Measurements from ENCODE around the gene CEACAM5.

Gene CEACAM5

GRCh38 chr19:41708481-41708880 is at the start of gene CEACAM5:
Gene CEACAM5 (plus strand): TSS chr19:41708626. CDS start chr19:41708732, 106 bp downstream.
- DNase-seq (ENCODE audit: low spot score), result no peak

GRCh38 chr19:41666075-41666474 is 42.4 kb upstream of the CEACAM5 start:
- DNase-seq (ENCODE audit: low spot score), result no peak

GRCh38 chr19:41668315-41668714 is 40.1 kb upstream of the CEACAM5 start:
- DNase-seq (ENCODE audit: low spot score), result no peak

GRCh38 chr19:41670755-41671154 is 37.7 kb upstream of the CEACAM5 start:
- no peak for DNase-seq (ENCODE audit: low spot score)

GRCh38 chr19:41671486-41671885 is 36.9 kb upstream of the CEACAM5 start:
- DNase-seq (ENCODE audit: low spot score), result no peak

- DNase-seq (ENCODE audit: low spot score), result no peak
Measured at GRCh38 chr19:41682437-41682836, 26.0 kb upstream of the CEACAM5 start.

GRCh38 chr19:41687419-41687818 is 21.0 kb upstream of the CEACAM5 start:
- no peak for DNase-seq (ENCODE audit: low spot score)

- DNase-seq (ENCODE audit: low spot score), result no peak
Measured at GRCh38 chr19:41688098-41688497, 20.3 kb upstream of the CEACAM5 start, which contains the start of gene CEACAM7. Gene CEACAM7 (minus strand): TSS chr19:41688270. CDS start chr19:41688165, 105 bp downstream.

GRCh38 chr19:41688687-41689086 is 19.7 kb upstream of the CEACAM5 start:
- no peak for DNase-seq (ENCODE audit: low spot score)

GRCh38 chr19:41689993-41690800 is 18.2 kb upstream of the CEACAM5 start:
- no peak for DNase-seq (ENCODE audit: low spot score)

GRCh38 chr19:41690801-41691065 is 17.7 kb upstream of the CEACAM5 start:
- DNase-seq (ENCODE audit: low spot score), result no peak

GRCh38 chr19:41691268-41691970 is 17.0 kb upstream of the CEACAM5 start:
- DNase-seq (ENCODE audit: low spot score), result no peak

- DNase-seq (ENCODE audit: low spot score), result no peak
Measured at GRCh38 chr19:41694196-41694595, 14.2 kb upstream of the CEACAM5 start.

GRCh38 chr19:41694831-41695635 is 13.4 kb upstream of the CEACAM5 start:
- no peak for DNase-seq (ENCODE audit: low spot score)

GRCh38 chr19:41695745-41696144 is 12.7 kb upstream of the CEACAM5 start:
- no peak for DNase-seq (ENCODE audit: low spot score)

- DNase-seq (ENCODE audit: low spot score), result no peak
Measured at GRCh38 chr19:41696402-41697197, 11.8 kb upstream of the CEACAM5 start.

GRCh38 chr19:41697198-41697855 is 11.1 kb upstream of the CEACAM5 start:
- DNase-seq (ENCODE audit: low spot score), result no peak

GRCh38 chr19:41698746-41699230 is 9.6 kb upstream of the CEACAM5 start:
- no peak for DNase-seq (ENCODE audit: low spot score)

- DNase-seq (ENCODE audit: low spot score), result no peak
Measured at GRCh38 chr19:41699231-41699967, 9.0 kb upstream of the CEACAM5 start.

- no peak for DNase-seq (ENCODE audit: low spot score)
Measured at GRCh38 chr19:41699968-41700323, 8.5 kb upstream of the CEACAM5 start.

All from CD4-positive, alpha-beta T cell treated with Interleukin-2 at 100 ng/mL for 4 hours (primary cell).